ENCODE measurements around the gene RUBCN.
"Not testable (repeated sequence)": the region's sequence is repeated elsewhere in the genome, so short reads cannot be mapped to it uniquely, and the experiment has no call there.

Gene RUBCN

GRCh38 chr3:197656960-197657359, 79.7 kb downstream of the RUBCN start:
- not testable (repeated sequence) for FAIRE-seq

GRCh38 chr3:197656129-197656528, 80.6 kb downstream of the RUBCN start:
- not testable (repeated sequence) for FAIRE-seq

GRCh38 chr3:197654998-197655330, 81.7 kb downstream of the RUBCN start:
- FAIRE-seq, result not testable (repeated sequence)

- FAIRE-seq, result not testable (repeated sequence)
Measured at GRCh38 chr3:197654090-197654997, 82.4 kb downstream of the RUBCN start.

- FAIRE-seq, result not testable (repeated sequence)
Measured at GRCh38 chr3:197652860-197653259, 83.8 kb downstream of the RUBCN start.

GRCh38 chr3:197647649-197648048, 89.1 kb downstream of the RUBCN start:
- not testable (repeated sequence) for FAIRE-seq

GRCh38 chr3:197647191-197647590, 89.5 kb downstream of the RUBCN start:
- FAIRE-seq, result not testable (repeated sequence)

- FAIRE-seq, result not testable (repeated sequence)
Measured at GRCh38 chr3:197646294-197646693, 90.4 kb downstream of the RUBCN start.

- FAIRE-seq, result not testable (repeated sequence)
Measured at GRCh38 chr3:197637556-197637955, 99.1 kb downstream of the RUBCN start.

- FAIRE-seq, result not testable (repeated sequence)
Measured at GRCh38 chr3:197631989-197632388, 104.7 kb downstream of the RUBCN start.

GRCh38 chr3:197630766-197631165, 105.9 kb downstream of the RUBCN start:
- not testable (repeated sequence) for FAIRE-seq

- not testable (repeated sequence) for FAIRE-seq
Measured at GRCh38 chr3:197629286-197629685, 107.4 kb downstream of the RUBCN start.

- not testable (repeated sequence) for FAIRE-seq
Measured at GRCh38 chr3:197627772-197628523, 108.8 kb downstream of the RUBCN start.

- FAIRE-seq, result not testable (repeated sequence)
Measured at GRCh38 chr3:197627158-197627771, 109.4 kb downstream of the RUBCN start.

GRCh38 chr3:197626404-197627157, 110.1 kb downstream of the RUBCN start:
- FAIRE-seq, result not testable (repeated sequence)

GRCh38 chr3:197621478-197621877, 115.2 kb downstream of the RUBCN start:
- FAIRE-seq, result not testable (repeated sequence)
